GM18909 (cell line): Measurements from ENCODE around the gene MAOA.

Source experiments
- ATAC-seq: cut with Tn5 transposase; IDR thresholded peaks from one replicate; pipeline ENCODE4 v1.9.1; 2021; ENCODE audit warnings: mild to moderate bottlenecking; ENCODE audit not compliant: unreplicated experiment, poor library complexity

MAOA gene

GRCh38 chrX:43745938-43746721 is 90.0 kb downstream of the MAOA start:
- ATAC-seq, result no peak

GRCh38 chrX:43747476-43747875 is 91.4 kb downstream of the MAOA start:
- ATAC-seq, result no peak

- ATAC-seq, result peak; percentile 86
Measured at GRCh38 chrX:43750248-43750676, 94.2 kb downstream of the MAOA start.

DNA sequence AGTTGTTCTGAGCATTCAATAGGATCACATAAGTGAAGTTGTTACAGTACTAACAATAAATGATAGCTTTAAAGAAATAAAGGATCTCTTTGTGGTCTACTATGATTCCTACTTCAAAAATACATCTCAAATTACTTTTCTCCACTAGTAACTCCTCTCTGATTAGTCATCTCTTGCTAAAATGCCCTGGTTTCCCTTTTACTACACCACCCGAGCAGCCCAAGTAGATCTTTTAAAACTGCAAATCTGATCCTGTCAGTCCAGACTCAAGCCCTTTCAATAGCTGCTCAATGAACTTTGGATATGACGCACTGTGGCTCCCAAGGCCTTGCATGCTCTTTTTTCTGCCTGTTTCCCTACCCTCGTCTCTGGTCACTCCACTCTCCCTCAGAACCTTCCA is 97.5 kb downstream of the MAOA start:
- ATAC-seq, result no peak

DNA sequence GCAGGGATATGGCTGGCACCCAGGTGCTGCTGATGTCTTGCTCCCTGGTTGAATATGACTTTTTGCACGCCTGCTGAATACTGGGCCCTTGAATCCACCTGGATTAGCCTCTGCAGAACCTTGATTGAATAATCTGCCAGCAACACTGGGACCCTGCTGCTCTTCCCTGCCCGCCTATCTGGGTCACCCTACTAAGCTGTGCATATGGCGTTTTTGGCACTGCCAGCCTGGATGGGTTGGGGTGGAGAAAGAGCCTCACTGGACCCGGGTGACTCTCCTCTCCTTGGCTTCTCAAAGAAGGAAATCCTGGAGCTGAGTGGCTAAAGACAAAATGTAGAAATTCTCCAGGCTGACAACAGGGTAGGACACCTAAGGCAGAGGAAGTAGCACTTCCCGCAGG is 100.0 kb downstream of the MAOA start:
- ATAC-seq, result no peak

- no peak for ATAC-seq
Measured at GRCh38 chrX:43758044-43758443, 101.9 kb downstream of the MAOA start.

DNA sequence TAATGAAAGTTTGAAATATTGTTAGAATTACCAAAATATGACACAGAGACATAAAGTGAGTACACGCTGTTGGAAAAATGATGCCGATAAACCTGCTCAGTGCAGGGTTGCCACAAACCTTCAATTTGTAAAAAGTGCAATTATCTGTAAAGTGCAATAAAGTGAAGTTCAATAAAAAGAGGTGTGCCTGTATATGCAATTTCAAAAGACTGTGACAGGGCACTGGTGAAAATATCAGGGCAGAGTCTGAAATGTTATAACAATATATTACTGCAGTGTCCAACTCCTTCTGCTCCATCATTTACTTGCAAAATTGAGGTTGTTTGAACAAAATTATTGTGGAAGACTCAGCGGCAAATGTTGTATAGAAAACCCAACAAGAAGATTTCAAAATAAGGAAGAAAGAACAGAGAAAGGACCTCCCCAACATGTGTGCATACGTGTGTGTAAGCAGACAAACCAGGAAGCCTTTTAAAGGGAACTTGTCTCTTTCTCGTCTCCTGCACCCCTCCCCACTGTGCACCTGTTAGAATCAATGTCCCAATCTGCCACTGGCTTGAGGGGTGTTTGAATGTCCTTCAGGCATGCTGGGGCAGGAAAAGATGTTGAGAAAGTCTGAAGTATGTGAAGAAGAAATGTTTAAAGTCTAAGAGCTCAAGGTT is 130.0 kb downstream of the MAOA start:
- ATAC-seq, result no peak
